Measurements from ENCODE around the gene FRMD8. TPM values are rescaled to one million over a fixed set of nuclear protein-coding genes. Genes with fewer than 3 reads are reported as not detected.

FRMD8 gene
- total RNA-seq, 1 experiment from 2014 or later, result 51.1 TPM

DNA sequence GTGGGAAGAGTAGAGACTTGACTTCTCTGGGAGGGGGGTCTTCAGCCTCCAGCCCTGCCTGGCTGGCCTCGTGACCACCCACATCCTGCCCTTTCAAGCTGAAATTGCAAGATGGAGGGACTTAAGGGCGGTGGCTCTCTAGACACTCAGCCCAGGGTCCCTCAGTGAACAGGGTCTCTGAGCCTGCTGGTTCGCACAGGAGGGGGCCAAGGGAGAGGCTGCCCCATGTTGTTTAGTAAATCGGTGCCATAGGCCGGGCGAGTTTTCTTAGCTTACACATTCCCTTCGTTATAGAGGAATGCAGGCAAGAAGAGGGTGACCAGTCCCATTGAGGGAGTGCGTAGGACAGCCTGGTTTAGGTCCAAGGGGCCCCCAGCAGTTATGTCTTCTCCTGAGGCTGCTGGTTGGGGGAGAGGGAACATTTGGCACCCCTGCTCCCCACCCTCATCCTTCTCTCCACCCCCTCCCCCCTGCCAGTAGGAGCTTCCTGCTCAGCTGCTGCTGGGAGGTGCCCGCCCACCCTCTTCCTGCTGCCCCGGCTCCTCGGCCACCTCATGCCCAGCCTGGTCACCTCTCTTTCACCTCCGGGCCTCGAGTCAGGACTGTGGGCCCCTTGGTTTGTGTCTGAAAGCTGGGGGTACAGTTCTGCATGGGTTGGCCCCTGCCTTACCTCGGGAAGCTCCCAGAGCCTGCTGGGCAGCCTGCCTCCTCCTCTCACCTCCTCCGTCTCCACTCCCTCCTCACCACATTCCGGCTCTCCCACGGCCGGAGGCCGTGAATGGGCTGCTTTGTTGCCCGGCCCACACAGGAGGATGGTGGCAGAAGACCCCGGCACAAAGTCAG lies 3.9 kb downstream of the FRMD8 start:
- intact Hi-C loops (cut with micrococcal nuclease; ENCODE audit: unreplicated experiment), result no loop called here
- peak overlapping the region; percentile 35 for H3K4me3 ChIP-seq (ENCODE audit: low read depth, low read length, poor library complexity, severe bottlenecking)
- ChIA-PET POLR2A (ENCODE audit: low non-redundant PET) (interaction anchor here (0.5 to 0.6 kb wide), 2 partner anchors 33 to 148 kb away, joined by 3 to 16 read pairs; no protein-coding TSS in a partner anchor), CTCF (interaction anchor here (0.6 to 1.4 kb wide), 3 partner anchors 26 to 100 kb away, joined by 4 to 6 read pairs (median 4); no protein-coding TSS in a partner anchor)
- peaks cover 18% of the 10 kb centered on the region for H3K36me3 ChIP-seq (ENCODE audit: insufficient read depth, low read length, poor library complexity, severe bottlenecking)
- no peak for TF ChIP-seq EZH2 (IDR thresholded peaks at IDR 0.05; ENCODE audit: borderline replicate concordance, low read depth, low read length, poor library complexity, severe bottlenecking)
- TF ChIP-seq, protein P1, sequence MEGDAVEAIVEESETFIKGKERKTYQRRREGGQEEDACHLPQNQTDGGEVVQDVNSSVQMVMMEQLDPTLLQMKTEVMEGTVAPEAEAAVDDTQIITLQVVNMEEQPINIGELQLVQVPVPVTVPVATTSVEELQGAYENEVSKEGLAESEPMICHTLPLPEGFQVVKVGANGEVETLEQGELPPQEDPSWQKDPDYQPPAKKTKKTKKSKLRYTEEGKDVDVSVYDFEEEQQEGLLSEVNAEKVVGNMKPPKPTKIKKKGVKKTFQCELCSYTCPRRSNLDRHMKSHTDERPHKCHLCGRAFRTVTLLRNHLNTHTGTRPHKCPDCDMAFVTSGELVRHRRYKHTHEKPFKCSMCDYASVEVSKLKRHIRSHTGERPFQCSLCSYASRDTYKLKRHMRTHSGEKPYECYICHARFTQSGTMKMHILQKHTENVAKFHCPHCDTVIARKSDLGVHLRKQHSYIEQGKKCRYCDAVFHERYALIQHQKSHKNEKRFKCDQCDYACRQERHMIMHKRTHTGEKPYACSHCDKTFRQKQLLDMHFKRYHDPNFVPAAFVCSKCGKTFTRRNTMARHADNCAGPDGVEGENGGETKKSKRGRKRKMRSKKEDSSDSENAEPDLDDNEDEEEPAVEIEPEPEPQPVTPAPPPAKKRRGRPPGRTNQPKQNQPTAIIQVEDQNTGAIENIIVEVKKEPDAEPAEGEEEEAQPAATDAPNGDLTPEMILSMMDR (conservative IDR thresholded peaks at IDR 0.05; ENCODE audit: low read depth, low read length), result no peak
- H3K4me1 ChIP-seq (ENCODE audit: insufficient read depth, low read length, poor library complexity, severe bottlenecking), result peaks cover 41% of the 10 kb centered on the region
- DNase-seq (ENCODE audit: low spot score), result peak; percentile 64
- no peaks in the 10 kb centered on the region for H3K27me3 ChIP-seq (replicated peaks; ENCODE audit: insufficient read depth, low read depth, low read length, poor library complexity)
- BruUV-seq (replicated peaks), result no TSS peak
- peak overlapping the region; percentile 89 for H3K27ac ChIP-seq (ENCODE audit: low read depth, low read length, poor library complexity, severe bottlenecking)
- H3K9me3 ChIP-seq (ENCODE audit: low read depth, low read length, poor library complexity, severe bottlenecking), result no peaks in the 10 kb centered on the region

DNA sequence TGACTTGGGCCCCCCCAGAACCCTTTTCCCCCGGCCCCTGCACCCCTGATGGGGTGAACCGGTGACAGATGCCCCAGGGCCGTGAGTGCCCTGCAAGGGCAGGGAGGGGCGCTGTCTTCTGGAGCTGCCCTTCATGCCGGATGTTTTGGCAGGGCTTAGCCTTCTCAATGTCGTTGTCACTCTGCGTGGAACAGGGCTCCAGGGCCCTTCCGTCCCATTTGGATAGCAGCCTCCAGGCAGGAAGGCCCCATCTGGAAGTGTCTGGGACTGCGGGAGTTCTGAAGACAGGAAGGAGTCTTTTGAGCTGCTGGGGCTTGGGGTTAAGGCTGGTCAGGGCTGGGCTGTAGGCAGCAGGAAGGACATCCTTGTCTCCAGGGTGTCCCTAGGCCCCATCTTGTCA lies 4.6 kb downstream of the FRMD8 start:
- TF ChIP-seq, protein P1 (conservative IDR thresholded peaks at IDR 0.05; ENCODE audit: low read depth, low read length), result no peak
- TF ChIP-seq EZH2 (IDR thresholded peaks at IDR 0.05; ENCODE audit: borderline replicate concordance, low read depth, low read length, poor library complexity, severe bottlenecking), result no peak
- intact Hi-C loops (cut with micrococcal nuclease; ENCODE audit: unreplicated experiment), result no loop called here
- POLR2A ChIA-PET (ENCODE audit: low non-redundant PET), result interaction anchor here (0.5 to 0.6 kb wide), 3 partner anchors 32 to 147 kb away, joined by 3 to 16 read pairs (median 4); no protein-coding TSS in a partner anchor
- H3K27me3 ChIP-seq (replicated peaks; ENCODE audit: insufficient read depth, low read depth, low read length, poor library complexity), result no peaks in the 10 kb centered on the region
- peaks cover 40% of the 10 kb centered on the region for H3K4me1 ChIP-seq (ENCODE audit: insufficient read depth, low read length, poor library complexity, severe bottlenecking)
- peaks cover 21% of the 10 kb centered on the region for H3K36me3 ChIP-seq (ENCODE audit: insufficient read depth, low read length, poor library complexity, severe bottlenecking)
- no TSS peak for BruUV-seq (replicated peaks)
- no peaks in the 10 kb centered on the region for H3K9me3 ChIP-seq (ENCODE audit: low read depth, low read length, poor library complexity, severe bottlenecking)
- H3K27ac ChIP-seq (ENCODE audit: low read depth, low read length, poor library complexity, severe bottlenecking), result peak overlapping the region; percentile 89
- CTCF ChIA-PET, result interaction anchor here (0.6 to 1.4 kb wide), 3 partner anchors 25 to 100 kb away, joined by 4 to 6 read pairs (median 4); no protein-coding TSS in a partner anchor
- peak overlapping the region; percentile 35 for H3K4me3 ChIP-seq (ENCODE audit: low read depth, low read length, poor library complexity, severe bottlenecking)
- DNase-seq (ENCODE audit: low spot score), result peak; percentile 69

DNA sequence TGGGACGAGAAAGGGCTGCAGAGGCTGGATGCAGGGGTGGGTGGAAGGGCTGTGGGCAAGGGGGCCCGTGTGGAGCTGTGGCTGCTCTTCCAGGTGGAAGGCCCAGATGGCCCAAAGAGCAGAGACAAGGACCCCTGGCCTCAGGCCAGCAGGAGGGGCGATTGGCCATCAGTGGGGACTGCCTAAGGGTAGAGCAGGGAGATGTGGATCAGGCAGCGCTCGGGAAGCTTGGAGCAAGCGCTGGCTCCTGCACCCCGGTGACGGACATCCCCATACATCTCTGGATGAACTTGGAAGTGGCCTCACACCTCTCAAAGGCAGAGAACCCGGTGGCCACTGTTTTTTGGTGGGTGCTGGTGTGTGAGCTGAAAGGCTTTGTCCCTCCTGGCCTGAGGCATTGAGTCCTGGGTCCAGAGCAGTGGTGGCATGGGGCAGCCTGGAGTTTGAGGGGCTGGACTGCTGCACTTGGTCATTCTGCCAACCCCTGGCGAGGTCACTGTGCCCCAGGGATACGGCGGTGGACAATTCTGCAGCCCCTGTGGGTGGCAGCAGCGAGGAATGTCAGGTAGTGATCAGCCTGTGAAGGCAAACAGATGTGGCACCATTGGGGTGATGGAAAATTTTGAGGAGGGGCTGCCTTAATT lies 5.9 kb downstream of the FRMD8 start:
- POLR2A ChIA-PET (ENCODE audit: low non-redundant PET), result no interaction called here
- Histone ChIP-seq H3K9me3 (ENCODE audit: low read depth, low read length, poor library complexity, severe bottlenecking) (no peaks in the 10 kb centered on the region), H3K4me3 (ENCODE audit: low read depth, low read length, poor library complexity, severe bottlenecking) (no peak overlapping the region), H3K27ac (ENCODE audit: low read depth, low read length, poor library complexity, severe bottlenecking) (peak overlapping the region; percentile 89), H3K36me3 (ENCODE audit: insufficient read depth, low read length, poor library complexity, severe bottlenecking) (peaks cover 27% of the 10 kb centered on the region), H3K27me3 (replicated peaks; ENCODE audit: insufficient read depth, low read depth, low read length, poor library complexity) (no peaks in the 10 kb centered on the region), H3K4me1 (ENCODE audit: insufficient read depth, low read length, poor library complexity, severe bottlenecking) (peaks cover 36% of the 10 kb centered on the region)
- CTCF ChIA-PET, result interaction anchor here (1.2 kb wide), 1 partner anchor 24 kb away, joined by 3 read pairs; no protein-coding TSS in a partner anchor
- intact Hi-C loops (cut with micrococcal nuclease; ENCODE audit: unreplicated experiment), result no loop called here
- DNase-seq (ENCODE audit: low spot score), result no peak
- no peak for TF ChIP-seq EZH2 (IDR thresholded peaks at IDR 0.05; ENCODE audit: borderline replicate concordance, low read depth, low read length, poor library complexity, severe bottlenecking)
- TF ChIP-seq, protein P1 (conservative IDR thresholded peaks at IDR 0.05; ENCODE audit: low read depth, low read length), result no peak
- BruUV-seq (replicated peaks), result no TSS peak

Measured in A673 (cell line).